Hepatocyte (in vitro differentiated cells): ENCODE data around the gene LRRC42. TPM values are rescaled to one million over a fixed set of nuclear protein-coding genes. Genes with fewer than 3 reads are reported as not detected.

ENCODE experiments used
- DNase-seq: peaks from one replicate; pipeline ENCODE4 v3.0.0-alpha.2; 2016; ENCODE audit warnings: low spot score
- H2AFZ ChIP-seq: fragments of 200-600 bp; sonication (generic); 2 replicates; pipeline ENCODE4 v1.6.0; 2016; ENCODE audit warnings: antibody characterized with exemption, mild to moderate bottlenecking
- H3K27ac ChIP-seq: fragments of 200-600 bp; sonication (generic); 2 replicates; pipeline ENCODE4 v1.5.1; 2016; ENCODE audit warnings: mild to moderate bottlenecking
- H3K27me3 ChIP-seq: fragments of 200-600 bp; sonication (generic); 2 replicates; pipeline ENCODE4 v1.6.1; 2016
- H3K36me3 ChIP-seq: fragments of 200-600 bp; sonication (generic); replicated peaks from 2 replicates; pipeline ENCODE4 v1.5.1; 2016; ENCODE audit warnings: low read depth; ENCODE audit not compliant: insufficient read depth
- H3K4me1 ChIP-seq: fragments of 200-600 bp; sonication (generic); 2 replicates; pipeline ENCODE4 v1.5.1; 2016; ENCODE audit warnings: mild to moderate bottlenecking, moderate library complexity; ENCODE audit not compliant: insufficient read depth
- H3K4me2 ChIP-seq: fragments of 200-600 bp; sonication (generic); 2 replicates; pipeline ENCODE4 v1.6.0; 2016
- H3K4me3 ChIP-seq: fragments of 200-600 bp; sonication (generic); 2 replicates; pipeline ENCODE4 v1.5.1; 2016; ENCODE audit warnings: mild to moderate bottlenecking
- H3K79me2 ChIP-seq: fragments of 200-600 bp; sonication (generic); 2 replicates; pipeline ENCODE4 v1.6.0; 2017; ENCODE audit warnings: mild to moderate bottlenecking
- H3K9me2 ChIP-seq: fragments of 200-600 bp; sonication (generic); replicated peaks from 2 replicates; pipeline ENCODE4 v1.6.0; 2017; ENCODE audit warnings: mild to moderate bottlenecking; ENCODE audit not compliant: insufficient read depth
- H3K9me3 ChIP-seq: fragments of 200-600 bp; sonication (generic); 2 replicates; pipeline ENCODE4 v1.5.1; 2016; ENCODE audit warnings: low read depth, mild to moderate bottlenecking
- H4K20me1 ChIP-seq: fragments of 200-600 bp; sonication (generic); 2 replicates; pipeline ENCODE4 v1.6.0; 2016; ENCODE audit warnings: mild to moderate bottlenecking; ENCODE audit not compliant: insufficient read depth, poor library complexity, severe bottlenecking
- CTCF ChIP-seq: fragments of 200-600 bp; sonication (generic); IDR thresholded peaks from 2 replicates; pipeline ENCODE4 v1.5.1; 2016; ENCODE audit warnings: antibody characterized with exemption, mild to moderate bottlenecking; ENCODE audit not compliant: poor library complexity
- EZH2 ChIP-seq: fragments of 200-600 bp; sonication (generic); IDR thresholded peaks from 2 replicates; pipeline ENCODE4 v1.6.1; 2016; ENCODE audit warnings: antibody characterized with exemption, mild to moderate bottlenecking, borderline replicate concordance
- EZH2phosphoT487 ChIP-seq: fragments of 200-600 bp; sonication (generic); IDR thresholded peaks from one replicate; pipeline ENCODE4 v1.6.1; 2018; ENCODE audit warnings: antibody characterized with exemption, mild to moderate bottlenecking, low read depth, moderate library complexity; ENCODE audit not compliant: unreplicated experiment, severe bottlenecking
- WGBS: methylation state at CpG from one replicate; pipeline ENCODE4 v1.1.6; 2016; ENCODE audit warnings: low lambda C conversion rate; ENCODE audit errors: missing lambda C conversion rate; 5-methylcytosine and 5-hydroxymethylcytosine counted together
- polyA plus RNA-seq: library from polyadenylated mRNA; unstranded; fragments of >200 nt; fragmentation: Nextera tagmentation; extraction: Ambion mirVana; gene quantifications from 2 replicates; pipeline ENCODE4 v1.2.1, GENCODE V29; 2016
- total RNA-seq: library from RNA; depleted of rRNA; stranded (reverse); fragments of >200 nt; gene quantifications from 2 replicates; pipeline ENCODE4 v1.2.3, GENCODE V29; 2014

Gene LRRC42
- total and polyA plus RNA-seq, 2 experiments from 2014 or later, result 56.6 to 58.2 TPM

GRCh38 chr1:53938136-53938830 is 7.9 kb upstream of the LRRC42 start:
- Histone ChIP-seq H3K9me3 (peaks cover 12% of the 10 kb centered on the region), H3K9me2 (no peaks in the 10 kb centered on the region), H3K79me2 (peaks cover 36% of the 10 kb centered on the region), H2AFZ (no peak overlapping the region), H4K20me1 (no peaks in the 10 kb centered on the region), H3K36me3 (no peaks in the 10 kb centered on the region), H3K4me3 (no peak overlapping the region), H3K4me2 (no peak overlapping the region), H3K27ac (no peak overlapping the region), H3K27me3 (no peaks in the 10 kb centered on the region), H3K4me1 (no peaks in the 10 kb centered on the region)
- DNase-seq, result no peak
- TF ChIP-seq CTCF (no peak), EZH2phosphoT487 (no peak), EZH2 (no peak)
- WGBS, result 93% methylated on average over 4 of the region's 4 CpGs

- H3K27ac ChIP-seq, result no peak overlapping the region
- peaks cover 9% of the 10 kb centered on the region for H3K4me1 ChIP-seq
- no peaks in the 10 kb centered on the region for H4K20me1 ChIP-seq
- no peak for DNase-seq
- peaks cover 61% of the 10 kb centered on the region for H3K79me2 ChIP-seq
- no peak overlapping the region for H3K4me2 ChIP-seq
- WGBS, result 95% methylated on average over 7 of the region's 7 CpGs
- no peak overlapping the region for H2AFZ ChIP-seq
- no peaks in the 10 kb centered on the region for H3K9me3 ChIP-seq
- H3K4me3 ChIP-seq, result no peak overlapping the region
- H3K27me3 ChIP-seq, result no peaks in the 10 kb centered on the region
- TF ChIP-seq EZH2, result no peak
- TF ChIP-seq EZH2phosphoT487, result no peak
- no peak for TF ChIP-seq CTCF
- no peaks in the 10 kb centered on the region for H3K9me2 ChIP-seq
- no peaks in the 10 kb centered on the region for H3K36me3 ChIP-seq
Measured at GRCh38 chr1:53942127-53942957, 3.8 kb upstream of the LRRC42 start.

GRCh38 chr1:53943090-53943489 is 3.1 kb upstream of the LRRC42 start:
- no peaks in the 10 kb centered on the region for H3K9me3 ChIP-seq
- no peak overlapping the region for H3K4me3 ChIP-seq
- H2AFZ ChIP-seq, result no peak overlapping the region
- H3K4me2 ChIP-seq, result no peak overlapping the region
- no peaks in the 10 kb centered on the region for H3K27me3 ChIP-seq
- H4K20me1 ChIP-seq, result no peaks in the 10 kb centered on the region
- no peak overlapping the region for H3K27ac ChIP-seq
- peaks cover 68% of the 10 kb centered on the region for H3K79me2 ChIP-seq
- 94% methylated on average over 6 of the region's 6 CpGs for WGBS
- no peaks in the 10 kb centered on the region for H3K9me2 ChIP-seq
- peaks cover 16% of the 10 kb centered on the region for H3K4me1 ChIP-seq
- H3K36me3 ChIP-seq, result no peaks in the 10 kb centered on the region
- no peak for DNase-seq
- TF ChIP-seq CTCF (no peak), EZH2 (no peak), EZH2phosphoT487 (no peak)
